ENCODE measurements around the gene EPB41L4A.
A peak's percentile ranks its signal among the peaks of the same experiment; 100 is the strongest.
"Not testable (repeated sequence)": the region's sequence is repeated elsewhere in the genome, so short reads cannot be mapped to it uniquely, and the experiment has no call there.

The EPB41L4A gene

GRCh38 chr5:112372543-112372942, 46.5 kb downstream of the EPB41L4A start:
- Histone ChIP-seq H3K4me3 (ENCODE audit: low read depth, low read length) (no peak overlapping the region), H3K27me3 (ENCODE audit: insufficient read depth, low read depth, severe bottlenecking) (no peaks in the 10 kb centered on the region), H3K27ac (no peak overlapping the region), H3K36me3 (no peaks in the 10 kb centered on the region), H3K9me3 (ENCODE audit: severe bottlenecking) (no peaks in the 10 kb centered on the region)
- DNase-seq: no peak
- TF ChIP-seq CTCF (IDR thresholded peaks at IDR 0.05; ENCODE audit: low read depth, low read length): no peak

- H3K9me3 ChIP-seq (ENCODE audit: severe bottlenecking): no peaks in the 10 kb centered on the region
- DNase-seq: no peak
- no peaks in the 10 kb centered on the region for H3K36me3 ChIP-seq
- no peak for TF ChIP-seq CTCF (IDR thresholded peaks at IDR 0.05; ENCODE audit: low read depth, low read length)
- H3K27ac ChIP-seq: no peak overlapping the region
- H3K27me3 ChIP-seq (ENCODE audit: insufficient read depth, low read depth, severe bottlenecking): no peaks in the 10 kb centered on the region
- H3K4me3 ChIP-seq (ENCODE audit: low read depth, low read length): no peak overlapping the region
These were observed 48.0 kb downstream of the EPB41L4A start for GRCh38 chr5:112371067-112371466.

- Histone ChIP-seq H3K9me3 (ENCODE audit: severe bottlenecking) (no peaks in the 10 kb centered on the region), H3K4me3 (ENCODE audit: low read depth, low read length) (no peak overlapping the region), H3K27ac (no peak overlapping the region), H3K27me3 (ENCODE audit: insufficient read depth, low read depth, severe bottlenecking) (no peaks in the 10 kb centered on the region), H3K36me3 (no peaks in the 10 kb centered on the region)
- no peak for DNase-seq
- TF ChIP-seq CTCF (IDR thresholded peaks at IDR 0.05; ENCODE audit: low read depth, low read length): no peak
These were observed 51.7 kb downstream of the EPB41L4A start for GRCh38 chr5:112367400-112367799.

GRCh38 chr5:112366987-112367386, 52.1 kb downstream of the EPB41L4A start:
- no peak overlapping the region for H3K4me3 ChIP-seq (ENCODE audit: low read depth, low read length)
- no peaks in the 10 kb centered on the region for H3K36me3 ChIP-seq
- DNase-seq: peak; percentile 14
- no peaks in the 10 kb centered on the region for H3K9me3 ChIP-seq (ENCODE audit: severe bottlenecking)
- no peaks in the 10 kb centered on the region for H3K27me3 ChIP-seq (ENCODE audit: insufficient read depth, low read depth, severe bottlenecking)
- peak; percentile 68 for TF ChIP-seq CTCF (IDR thresholded peaks at IDR 0.05; ENCODE audit: low read depth, low read length)
- H3K27ac ChIP-seq: no peak overlapping the region

- not testable (repeated sequence) for H3K9me3 ChIP-seq (ENCODE audit: severe bottlenecking); DNase-seq; H3K4me3 ChIP-seq (ENCODE audit: low read depth, low read length); H3K27ac ChIP-seq; H3K27me3 ChIP-seq (ENCODE audit: insufficient read depth, low read depth, severe bottlenecking); H3K36me3 ChIP-seq
These were observed 58.3 kb downstream of the EPB41L4A start for GRCh38 chr5:112360740-112361139.

GRCh38 chr5:112356178-112356956, 62.7 kb downstream of the EPB41L4A start:
- no peaks in the 10 kb centered on the region for H3K9me3 ChIP-seq (ENCODE audit: severe bottlenecking)
- H3K4me3 ChIP-seq (ENCODE audit: low read depth, low read length): no peak overlapping the region
- H3K27me3 ChIP-seq (ENCODE audit: insufficient read depth, low read depth, severe bottlenecking): no peaks in the 10 kb centered on the region
- TF ChIP-seq CTCF (IDR thresholded peaks at IDR 0.05; ENCODE audit: low read depth, low read length): no peak
- H3K27ac ChIP-seq: no peak overlapping the region
- H3K36me3 ChIP-seq: no peaks in the 10 kb centered on the region
- DNase-seq: no peak

All from WERI-Rb-1 (cell line).